NCI-H510A (cell line): ENCODE data around the gene TRIM17.
"Not testable (repeated sequence)": the region's sequence is repeated elsewhere in the genome, so short reads cannot be mapped to it uniquely, and the experiment has no call there.

Experiments
- DNase-seq: peaks from one replicate; lab custom pipeline; 2025; lab: John Stamatoyannopoulos, UW

The TRIM17 gene

GRCh38 chr1:228448372-228448771, 31.7 kb upstream of the TRIM17 start:
- no peak for DNase-seq

GRCh38 chr1:228446852-228447251, 30.2 kb upstream of the TRIM17 start:
- DNase-seq, result no peak

- peak; percentile 6 for DNase-seq
Observed at GRCh38 chr1:228445843-228446650, 29.4 kb upstream of the TRIM17 start.

GRCh38 chr1:228445490-228445842, 28.8 kb upstream of the TRIM17 start:
- no peak for DNase-seq

- DNase-seq, result no peak
Observed at GRCh38 chr1:228443395-228443794, 26.7 kb upstream of the TRIM17 start.

GRCh38 chr1:228440761-228441500, 24.3 kb upstream of the TRIM17 start:
- no peak for DNase-seq

- DNase-seq, result no peak
Observed at GRCh38 chr1:228438266-228438665, 21.6 kb upstream of the TRIM17 start.

GRCh38 chr1:228437424-228437962, 20.8 kb upstream of the TRIM17 start:
- no peak for DNase-seq

- DNase-seq, result no peak
Observed at GRCh38 chr1:228434689-228435088, 18.0 kb upstream of the TRIM17 start.

GRCh38 chr1:228433337-228434053, 16.8 kb upstream of the TRIM17 start:
- DNase-seq, result not testable (repeated sequence)

GRCh38 chr1:228430243-228430642, 13.6 kb upstream of the TRIM17 start:
- DNase-seq, result no peak

- DNase-seq, result no peak
Observed at GRCh38 chr1:228429698-228430097, 13.0 kb upstream of the TRIM17 start.

- DNase-seq, result no peak
Observed at GRCh38 chr1:228429007-228429406, 12.3 kb upstream of the TRIM17 start.

GRCh38 chr1:228428412-228428811, 11.8 kb upstream of the TRIM17 start:
- DNase-seq, result no peak

- no peak for DNase-seq
Observed at GRCh38 chr1:228426518-228427175, 10.0 kb upstream of the TRIM17 start.

GRCh38 chr1:228424685-228425660, 8.3 kb upstream of the TRIM17 start:
- DNase-seq, result no peak

GRCh38 chr1:228423404-228424053, 6.9 kb upstream of the TRIM17 start:
- no peak for DNase-seq

- DNase-seq, result no peak
Observed at GRCh38 chr1:228420968-228421826, 4.5 kb upstream of the TRIM17 start.

GRCh38 chr1:228417483-228418203, 982 bp upstream of the TRIM17 start:
- DNase-seq, result no peak
